Esophagus mucosa (tissue), 1 donor: Measurements from ENCODE around the gene CENPN. TPM values are rescaled to one million over a fixed set of nuclear protein-coding genes. Genes with fewer than 3 reads are reported as not detected.

ENCODE experiments used
- ATAC-seq: fragments of 200-7000 bp; cut with Tn5 transposase; one replicate; pipeline ENCODE4 v1.9.1; 2020
- total RNA-seq: library from RNA; stranded (reverse); gene quantifications from one replicate; pipeline ENCODE4 v1.2.4, GENCODE V29; 2023
- donor health status: DM: yes; HTN: yes; CAD: no.

Gene CENPN
- total RNA-seq: 17.6 TPM

DNA sequence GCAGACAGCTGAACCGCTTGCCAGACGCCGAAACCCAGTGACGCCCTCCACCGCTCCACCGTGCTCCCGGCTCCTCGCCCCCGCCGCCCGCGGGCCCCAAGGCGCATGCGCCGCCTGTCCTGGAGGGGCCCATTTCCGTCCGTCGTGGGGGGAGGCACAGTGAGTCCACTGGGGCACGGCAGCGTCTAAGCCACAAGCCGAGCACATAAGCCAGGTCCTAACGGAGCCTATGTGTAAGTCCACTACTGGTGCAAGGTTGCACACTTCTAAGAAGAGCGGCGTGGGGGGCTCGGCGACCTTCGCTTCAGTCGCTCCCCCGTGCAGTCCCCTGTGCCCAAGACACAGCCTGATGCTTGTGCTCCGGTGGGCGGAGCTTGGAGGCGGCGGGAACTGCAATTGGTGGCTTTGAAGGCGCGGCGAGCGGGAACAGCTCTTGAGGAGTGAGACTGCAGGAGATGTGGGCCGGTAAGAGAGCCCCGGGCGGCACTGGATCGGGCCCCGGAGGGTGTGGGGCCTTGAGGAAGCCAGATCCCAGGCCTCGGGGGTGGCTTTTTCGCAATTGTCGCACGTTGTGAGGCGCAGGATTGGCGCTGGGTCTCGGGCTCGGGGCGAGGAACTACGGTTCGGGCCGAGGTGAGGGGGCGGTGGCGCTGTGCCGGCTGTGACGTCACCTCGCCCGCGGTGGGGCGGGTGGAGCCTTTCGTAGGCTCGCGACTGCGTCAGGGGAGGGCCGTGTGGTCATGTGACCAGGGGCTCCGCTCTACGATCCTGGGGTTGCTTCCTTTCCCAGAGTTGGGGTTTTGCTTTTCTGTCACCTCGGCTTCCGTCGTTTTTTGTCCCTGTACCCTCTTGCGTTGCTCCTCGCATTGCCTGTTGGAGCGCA is at the start of gene CENPN, which contains the start of gene CMC2:
TSS of gene CENPN (plus strand) at position 402 of the 883 bp plus-strand sequence. CDS start 4,726 bp downstream, outside the sequence.
TSS of gene CMC2 (minus strand) at position 73 of the 883 bp plus-strand sequence. CDS start 9,491 bp downstream, outside the sequence.
- peak; percentile 95 for ATAC-seq

GRCh38 chr16:80958284-80958683 is 48.7 kb upstream of the CENPN start:
- no peak for ATAC-seq

DNA sequence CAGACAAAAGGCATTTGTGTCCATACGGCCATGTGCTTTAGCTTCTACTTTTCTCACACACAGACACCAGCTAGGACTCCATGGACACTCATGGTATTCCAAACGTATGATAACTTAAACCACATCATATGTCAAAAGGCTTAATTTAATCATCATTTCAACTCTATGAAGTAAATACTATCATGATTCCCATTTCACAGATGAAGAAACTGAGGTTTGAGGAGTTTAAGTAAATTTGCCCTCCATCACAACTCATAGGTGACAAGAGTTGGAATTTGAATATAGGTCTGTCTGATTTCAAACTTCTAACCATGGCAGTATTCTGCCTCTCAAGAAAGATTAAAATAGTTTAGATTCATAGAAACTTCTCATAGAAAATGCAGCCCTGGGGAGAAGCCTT is 44.1 kb upstream of the CENPN start:
- no peak for ATAC-seq

DNA sequence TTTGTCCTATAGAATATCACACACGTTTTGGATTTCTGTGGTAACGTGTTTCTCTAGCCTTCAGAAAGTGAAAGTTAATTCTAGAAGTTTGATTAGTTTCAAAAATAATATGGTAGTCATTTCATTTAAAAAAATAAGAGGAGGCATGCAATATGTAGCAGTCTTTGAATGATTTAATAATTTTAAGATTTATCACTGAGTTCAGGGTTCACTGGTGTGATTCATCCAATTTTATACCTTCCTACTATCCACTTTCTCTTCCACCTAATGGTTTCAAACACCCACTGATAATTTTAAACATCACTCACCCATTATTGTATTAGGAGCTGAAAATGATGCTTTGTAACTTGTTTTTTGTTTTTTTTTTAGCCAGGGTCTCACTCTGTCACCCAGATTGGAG is 42.7 kb upstream of the CENPN start:
- no peak for ATAC-seq

GRCh38 chr16:80966617-80967016 is 40.4 kb upstream of the CENPN start:
- ATAC-seq: no peak

GRCh38 chr16:80968386-80969113 is 38.5 kb upstream of the CENPN start:
- no peak for ATAC-seq

DNA sequence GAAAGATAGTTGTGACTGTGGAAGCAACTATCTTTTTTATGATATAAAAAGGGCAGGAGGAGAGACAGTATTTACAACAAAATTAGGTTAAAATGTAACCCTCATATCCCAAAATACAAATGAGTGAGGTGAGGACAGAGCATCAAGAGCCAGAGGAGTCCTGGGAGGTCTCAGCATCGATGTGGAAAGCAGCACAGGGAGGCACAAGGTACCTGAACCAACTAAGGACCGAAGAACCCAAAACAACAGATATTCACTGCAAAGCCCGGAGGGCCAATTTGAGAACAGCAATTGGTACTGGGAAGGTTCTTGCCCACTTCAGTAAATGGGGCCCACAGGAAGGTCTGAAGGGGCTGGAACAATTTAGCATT is 37.9 kb upstream of the CENPN start:
- ATAC-seq: no peak

DNA sequence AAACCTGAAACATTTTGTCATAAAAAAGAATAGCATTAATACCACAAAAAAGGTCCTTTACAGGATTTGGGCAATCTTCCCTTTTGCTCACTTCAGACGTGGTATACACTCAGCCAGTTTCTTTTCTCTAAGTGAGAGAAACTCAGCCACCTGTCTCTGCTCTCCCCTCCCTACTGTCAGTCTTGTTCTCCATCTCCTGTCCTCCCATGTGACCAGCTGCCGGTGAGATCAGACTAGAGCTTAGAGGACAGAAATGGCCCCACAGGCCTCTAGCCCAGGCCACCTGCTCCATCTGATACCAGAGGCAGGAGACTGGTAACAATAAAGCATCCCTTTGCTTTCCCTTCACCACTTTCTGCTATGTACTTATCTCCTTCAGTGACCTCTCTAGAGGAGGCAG is 35.2 kb upstream of the CENPN start:
- ATAC-seq: no peak

DNA sequence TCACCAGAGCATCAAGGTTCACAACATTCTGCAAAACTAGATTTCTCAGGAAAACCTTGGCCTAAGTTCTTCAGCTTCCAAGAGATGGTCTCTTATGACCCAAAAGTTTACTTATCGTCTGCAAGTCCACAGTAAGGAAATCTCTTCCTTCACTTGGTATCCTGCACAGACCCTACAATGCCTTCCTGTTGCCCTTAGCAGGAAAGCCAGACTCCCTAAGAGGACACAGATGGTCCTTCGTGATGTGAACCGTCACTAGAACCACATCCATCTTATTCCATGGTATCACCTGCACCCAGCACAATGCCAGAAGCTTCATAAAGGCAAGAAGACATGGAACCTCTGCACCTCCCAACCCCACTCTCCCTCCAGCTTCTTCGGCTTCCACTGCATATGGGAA is 34.4 kb upstream of the CENPN start:
- no peak for ATAC-seq

GRCh38 chr16:80973991-80974390 is 33.0 kb upstream of the CENPN start:
- peak; percentile 84 for ATAC-seq

DNA sequence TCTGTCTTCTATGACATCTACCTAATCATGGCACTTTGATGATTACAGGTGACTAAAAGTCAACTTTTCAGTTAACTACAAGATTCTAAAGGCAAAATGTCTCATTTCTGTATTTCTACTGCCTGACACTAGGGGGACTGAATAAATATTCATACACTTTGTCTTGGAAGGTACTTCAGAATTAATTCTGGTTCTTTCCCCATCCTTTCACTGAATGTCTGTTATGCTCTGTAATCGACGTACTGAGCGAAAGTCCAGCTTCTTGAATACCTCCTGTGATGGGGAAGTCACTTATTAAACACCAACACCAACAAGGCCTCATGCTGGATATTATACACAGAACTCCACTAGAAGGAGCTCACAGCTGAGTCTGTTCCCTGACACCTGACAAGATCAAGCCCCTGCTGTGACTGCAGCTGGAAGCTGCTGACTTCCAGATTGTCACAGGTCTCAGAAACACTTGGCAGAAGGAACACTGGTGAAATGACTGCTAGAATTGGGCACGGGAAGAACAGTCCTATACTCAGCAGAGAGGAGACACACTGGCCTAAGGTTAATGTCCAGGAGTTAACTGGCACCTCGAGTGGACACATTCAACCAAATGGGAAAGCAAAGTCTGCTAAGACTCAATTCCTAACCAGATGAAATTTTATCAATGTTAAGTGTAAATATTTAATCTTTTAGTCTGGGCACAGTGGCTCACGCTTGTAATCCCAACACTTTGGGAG is 32.2 kb upstream of the CENPN start:
- no peak for ATAC-seq

GRCh38 chr16:80976946-80977345 is 30.1 kb upstream of the CENPN start:
- ATAC-seq: no peak

DNA sequence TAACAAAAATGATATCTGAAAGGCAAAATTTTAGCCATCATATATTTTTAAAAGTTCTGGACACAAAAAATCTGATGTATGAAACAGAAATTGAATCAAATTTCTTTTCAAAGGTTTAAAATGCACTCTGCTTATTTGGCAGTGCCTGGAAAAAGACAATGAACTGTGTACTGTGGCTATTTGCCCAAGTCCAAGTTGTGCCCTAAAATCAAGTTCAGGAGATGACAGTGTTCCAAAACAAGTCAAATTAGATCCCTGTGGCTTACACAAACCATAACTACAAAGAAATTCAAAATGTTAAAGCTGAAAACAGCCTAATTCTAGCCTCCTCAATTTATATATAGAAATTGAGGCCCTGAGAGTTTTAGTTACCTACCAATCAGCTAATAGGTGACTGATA is 25.9 kb upstream of the CENPN start:
- ATAC-seq: no peak

DNA sequence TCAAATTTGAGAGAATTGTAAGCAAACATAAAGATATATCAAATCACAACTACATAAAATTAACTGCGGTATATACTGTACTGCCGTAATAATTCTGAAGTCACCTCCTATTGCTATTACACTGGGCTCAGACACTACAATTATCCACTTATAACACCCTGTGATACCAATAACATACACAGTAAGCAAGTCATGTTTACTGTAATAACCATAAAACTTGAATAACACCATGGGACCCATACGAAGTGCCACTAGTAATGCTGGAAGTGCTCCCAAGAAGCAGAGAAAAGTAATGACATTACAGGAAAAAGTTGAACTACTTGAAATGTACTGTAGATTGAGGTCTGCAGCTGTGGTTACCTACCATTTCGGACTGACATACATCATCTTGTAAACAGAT is 24.4 kb upstream of the CENPN start:
- no peak for ATAC-seq

DNA sequence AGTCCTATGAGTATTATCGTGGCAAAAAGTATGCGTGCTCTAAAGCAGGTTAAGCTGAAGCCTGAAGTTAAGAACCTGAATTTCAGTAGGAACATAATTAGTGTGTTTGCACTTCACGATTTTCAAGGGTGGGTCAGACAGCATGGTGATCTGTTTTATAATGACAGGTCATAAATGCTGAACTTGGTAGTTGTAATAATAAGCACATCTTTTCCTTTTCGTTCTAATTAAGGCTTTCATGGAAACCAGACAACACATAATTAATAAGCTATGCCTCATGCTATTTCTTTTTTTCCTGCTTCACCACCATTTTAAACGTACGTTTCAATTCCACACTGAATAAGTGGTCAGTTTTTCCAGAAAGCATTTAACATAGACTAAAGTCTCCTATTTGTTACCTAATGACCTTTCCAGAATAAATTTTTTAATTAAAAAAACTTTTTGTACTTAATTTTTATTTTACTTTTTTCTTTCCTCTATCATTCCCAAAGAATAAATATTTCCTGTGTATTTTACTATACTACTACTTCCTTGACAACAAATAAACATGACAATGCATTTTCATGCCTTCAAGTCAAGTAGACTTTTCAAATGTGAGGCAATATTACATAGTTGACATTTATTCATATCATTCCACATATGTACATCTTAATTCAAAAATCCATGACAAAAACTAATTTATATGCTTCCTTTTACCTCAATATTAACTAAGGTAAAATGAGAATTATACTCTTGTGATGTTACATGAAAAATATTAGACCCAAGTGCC is 22.7 kb upstream of the CENPN start:
- ATAC-seq: no peak

DNA sequence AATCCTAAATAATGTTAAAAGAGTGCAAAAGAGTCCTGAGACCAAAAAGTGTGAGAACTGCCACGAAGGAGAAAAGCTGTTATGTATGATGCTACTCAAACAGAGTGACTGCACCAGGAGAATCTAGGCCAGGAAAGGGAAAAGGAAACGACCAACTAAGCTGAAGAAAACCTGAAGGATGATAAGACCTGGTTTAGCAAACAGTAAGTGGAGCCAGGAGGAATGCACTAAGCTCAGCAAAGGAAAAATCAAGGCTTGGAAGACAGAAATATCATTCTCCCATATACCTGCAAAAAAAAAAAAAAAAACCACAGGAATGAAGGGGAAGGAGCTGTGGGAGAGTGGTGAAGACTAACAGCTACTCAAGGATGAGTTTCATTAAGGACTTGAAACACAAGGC is 21.4 kb upstream of the CENPN start:
- no peak for ATAC-seq

DNA sequence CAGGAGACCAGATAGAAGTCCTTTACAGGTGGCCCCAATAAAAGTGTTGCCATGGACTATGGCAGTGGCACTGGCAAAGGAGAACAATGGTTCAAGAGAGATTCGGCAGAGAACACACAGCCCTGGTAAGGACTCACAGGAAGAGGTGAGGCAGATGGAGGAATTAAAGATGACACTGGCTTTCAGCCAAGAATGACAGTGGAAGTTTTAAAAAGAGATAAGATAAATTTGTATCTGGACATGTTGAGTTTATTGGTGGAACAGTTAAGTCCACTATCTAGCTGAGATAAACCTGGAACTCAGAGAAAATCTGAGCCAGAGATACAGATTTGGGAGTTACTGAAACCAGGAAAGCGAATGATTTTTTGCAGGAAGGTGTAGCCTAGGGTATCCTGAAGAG is 20.5 kb upstream of the CENPN start:
- no peak for ATAC-seq

- ATAC-seq: no peak
Observed at GRCh38 chr16:80988756-80989155, 18.3 kb upstream of the CENPN start.

- ATAC-seq: no peak
Observed at GRCh38 chr16:80989801-80990200, 17.2 kb upstream of the CENPN start.

DNA sequence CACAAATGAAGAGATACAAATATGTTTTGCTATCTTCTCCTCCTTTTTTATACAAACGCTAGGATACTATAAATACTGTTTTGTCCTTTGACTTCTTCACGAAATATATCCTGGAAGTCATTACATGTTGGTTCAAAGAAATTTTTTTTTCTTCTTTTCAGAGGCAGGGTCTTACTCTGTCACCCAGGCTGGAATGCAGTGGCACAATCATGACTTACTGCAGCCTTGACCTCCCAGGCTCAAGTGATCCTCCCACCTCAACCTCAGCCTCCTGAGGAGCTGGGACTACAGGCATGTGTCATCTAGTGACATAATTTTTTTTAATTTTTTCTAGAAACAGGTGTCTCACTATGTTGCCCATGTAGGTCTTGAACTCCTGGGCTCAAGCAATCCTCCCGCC is 16.4 kb upstream of the CENPN start:
- ATAC-seq: no peak

DNA sequence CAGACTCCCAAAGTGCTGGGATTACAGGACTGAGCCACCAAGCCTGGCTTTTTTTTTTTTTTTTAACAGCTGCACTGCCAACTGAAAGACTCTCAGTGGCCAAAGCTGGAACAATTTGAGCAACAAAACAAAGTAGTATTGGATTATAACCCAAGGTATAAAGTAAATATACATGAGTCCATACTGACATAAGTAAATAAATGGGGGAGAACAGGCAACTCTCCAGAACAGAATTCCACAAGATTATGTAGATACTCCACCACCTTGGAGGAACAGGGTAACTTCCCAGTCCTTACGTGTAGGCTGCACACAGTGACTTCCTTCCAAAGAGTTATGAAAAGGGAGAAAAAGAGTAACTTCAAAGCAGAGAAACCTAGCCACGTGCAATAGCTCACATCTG is 16.0 kb upstream of the CENPN start:
- ATAC-seq: no peak

DNA sequence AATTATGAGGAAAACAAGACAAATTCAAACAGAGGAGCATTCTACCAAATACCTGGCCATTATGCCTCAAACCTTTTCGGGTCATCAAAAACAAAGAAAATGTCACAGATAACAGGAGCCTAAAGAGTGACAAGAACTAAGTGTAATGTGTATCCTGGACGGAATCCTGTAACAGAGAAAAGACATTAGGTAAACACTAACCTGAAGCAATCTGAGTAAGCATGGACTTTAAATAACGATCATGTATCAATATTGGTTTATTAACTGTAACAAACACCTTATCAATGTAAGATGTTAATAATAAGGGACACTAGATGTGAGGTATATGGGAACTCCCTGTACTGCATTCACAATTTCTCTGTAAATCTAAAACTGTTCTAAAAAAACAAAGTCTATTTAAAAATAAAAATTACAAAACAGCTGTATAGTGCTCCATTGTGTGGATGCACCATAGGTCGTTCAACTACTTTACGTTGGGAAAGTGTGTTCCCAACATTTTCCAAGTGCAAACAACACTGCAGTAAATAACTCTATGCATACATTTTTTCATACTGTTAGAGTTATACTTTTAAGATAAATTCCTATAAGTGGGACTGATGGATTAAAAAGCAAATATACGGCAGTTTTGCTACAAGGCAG is 15.1 kb upstream of the CENPN start:
- no peak for ATAC-seq
